BE2C (cell line): Measurements from ENCODE around the gene BEST1.

ENCODE experiments used
- DNase-seq: peaks from one replicate; pipeline ENCODE4 v3.0.0-alpha.2; 2020
- H3K27me3 ChIP-seq: fragments of 250-450 bp; sonication (Bioruptor Pico); 2 replicates; pipeline ENCODE4 v1.5.1; 2020; ENCODE audit warnings: mild to moderate bottlenecking
- H3K36me3 ChIP-seq: fragments of 250-450 bp; sonication (Bioruptor Pico); 2 replicates; pipeline ENCODE4 v1.5.1; 2020; ENCODE audit warnings: mild to moderate bottlenecking
- H3K4me1 ChIP-seq: fragments of 250-450 bp; sonication (Bioruptor Pico); 2 replicates; pipeline ENCODE4 v1.5.1; 2020
- H3K4me3 ChIP-seq: 2 replicates; pipeline ENCODE4 v1.5.1; 2011; ENCODE audit warnings: low read depth, low read length
- H3K9me3 ChIP-seq: fragments of 250-450 bp; sonication (Bioruptor Pico); 2 replicates; pipeline ENCODE4 v1.5.1; 2020
- TF ChIP-seq, protein P1 (sequence below): IDR thresholded peaks from 2 replicates; pipeline ENCODE4 v1.5.1; 2012; ENCODE audit warnings: mild to moderate bottlenecking, low read depth, low read length

Gene BEST1

DNA sequence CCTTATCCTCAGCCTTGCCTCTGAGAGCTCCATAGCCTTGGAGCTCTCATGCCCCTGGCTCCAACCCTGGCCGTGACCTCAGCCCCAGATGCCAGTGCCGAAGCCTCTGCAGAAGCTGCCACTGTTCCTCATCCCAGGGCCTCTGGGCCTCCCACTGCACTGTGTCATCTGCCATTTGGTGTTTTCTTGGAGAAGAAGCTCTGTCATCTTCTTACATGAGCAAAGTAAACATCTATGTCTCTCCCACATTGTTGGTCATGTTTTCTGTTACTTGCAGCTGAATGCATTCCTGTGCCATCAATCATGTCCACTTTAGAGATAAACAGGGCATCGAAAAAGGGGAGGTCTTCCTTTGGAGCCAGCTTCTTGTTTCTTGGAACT, 62.3 kb downstream of the BEST1 start:
- H3K27me3 ChIP-seq, result no peaks in the 10 kb centered on the region
- H3K9me3 ChIP-seq, result no peaks in the 10 kb centered on the region
- no peak overlapping the region for H3K4me3 ChIP-seq
- H3K36me3 ChIP-seq, result no peaks in the 10 kb centered on the region
- H3K4me1 ChIP-seq, result no peaks in the 10 kb centered on the region
- DNase-seq, result no peak
- TF ChIP-seq, protein P1, sequence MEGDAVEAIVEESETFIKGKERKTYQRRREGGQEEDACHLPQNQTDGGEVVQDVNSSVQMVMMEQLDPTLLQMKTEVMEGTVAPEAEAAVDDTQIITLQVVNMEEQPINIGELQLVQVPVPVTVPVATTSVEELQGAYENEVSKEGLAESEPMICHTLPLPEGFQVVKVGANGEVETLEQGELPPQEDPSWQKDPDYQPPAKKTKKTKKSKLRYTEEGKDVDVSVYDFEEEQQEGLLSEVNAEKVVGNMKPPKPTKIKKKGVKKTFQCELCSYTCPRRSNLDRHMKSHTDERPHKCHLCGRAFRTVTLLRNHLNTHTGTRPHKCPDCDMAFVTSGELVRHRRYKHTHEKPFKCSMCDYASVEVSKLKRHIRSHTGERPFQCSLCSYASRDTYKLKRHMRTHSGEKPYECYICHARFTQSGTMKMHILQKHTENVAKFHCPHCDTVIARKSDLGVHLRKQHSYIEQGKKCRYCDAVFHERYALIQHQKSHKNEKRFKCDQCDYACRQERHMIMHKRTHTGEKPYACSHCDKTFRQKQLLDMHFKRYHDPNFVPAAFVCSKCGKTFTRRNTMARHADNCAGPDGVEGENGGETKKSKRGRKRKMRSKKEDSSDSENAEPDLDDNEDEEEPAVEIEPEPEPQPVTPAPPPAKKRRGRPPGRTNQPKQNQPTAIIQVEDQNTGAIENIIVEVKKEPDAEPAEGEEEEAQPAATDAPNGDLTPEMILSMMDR, result no peak

DNA sequence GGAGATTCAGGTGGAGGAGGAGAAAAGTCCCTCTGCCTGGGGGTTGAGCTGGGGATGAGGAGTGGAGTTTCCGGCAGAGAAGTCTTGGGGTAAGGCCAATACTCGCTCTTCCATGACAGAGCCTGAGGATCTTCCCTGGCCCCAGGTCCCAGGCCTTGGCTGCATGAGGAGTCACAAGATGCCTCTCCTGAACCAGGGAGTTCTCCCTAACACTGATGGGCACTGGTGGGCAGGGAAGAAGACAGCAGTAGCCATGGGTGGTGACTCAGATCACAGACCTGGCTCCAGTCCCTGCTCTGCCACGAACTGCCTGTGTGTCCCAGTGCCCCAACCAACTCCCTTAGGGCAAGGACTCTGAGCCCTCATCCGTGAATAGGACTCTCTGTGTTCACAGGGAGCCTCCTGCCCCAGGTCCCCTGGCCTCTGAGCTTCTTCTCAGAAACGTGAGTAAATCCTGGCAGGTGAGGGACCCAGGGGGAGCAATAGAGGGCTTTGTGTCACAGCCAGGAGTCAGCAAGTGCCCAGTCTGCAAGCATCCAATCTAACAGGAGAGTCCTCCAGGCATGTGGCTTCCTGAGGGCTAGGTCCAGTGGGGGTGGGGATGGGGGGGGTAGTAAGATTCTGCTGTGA, 62.8 kb downstream of the BEST1 start:
- TF ChIP-seq, protein P1, result no peak
- Histone ChIP-seq H3K9me3 (no peaks in the 10 kb centered on the region), H3K4me3 (no peak overlapping the region), H3K4me1 (no peaks in the 10 kb centered on the region), H3K36me3 (no peaks in the 10 kb centered on the region), H3K27me3 (no peaks in the 10 kb centered on the region)
- DNase-seq, result no peak
